ENCODE data around the gene SLC30A1.

GRCh38 chr1:211621447-211622198 lies 42.7 kb upstream of the SLC30A1 start:
- TF ChIP-seq, protein P1, sequence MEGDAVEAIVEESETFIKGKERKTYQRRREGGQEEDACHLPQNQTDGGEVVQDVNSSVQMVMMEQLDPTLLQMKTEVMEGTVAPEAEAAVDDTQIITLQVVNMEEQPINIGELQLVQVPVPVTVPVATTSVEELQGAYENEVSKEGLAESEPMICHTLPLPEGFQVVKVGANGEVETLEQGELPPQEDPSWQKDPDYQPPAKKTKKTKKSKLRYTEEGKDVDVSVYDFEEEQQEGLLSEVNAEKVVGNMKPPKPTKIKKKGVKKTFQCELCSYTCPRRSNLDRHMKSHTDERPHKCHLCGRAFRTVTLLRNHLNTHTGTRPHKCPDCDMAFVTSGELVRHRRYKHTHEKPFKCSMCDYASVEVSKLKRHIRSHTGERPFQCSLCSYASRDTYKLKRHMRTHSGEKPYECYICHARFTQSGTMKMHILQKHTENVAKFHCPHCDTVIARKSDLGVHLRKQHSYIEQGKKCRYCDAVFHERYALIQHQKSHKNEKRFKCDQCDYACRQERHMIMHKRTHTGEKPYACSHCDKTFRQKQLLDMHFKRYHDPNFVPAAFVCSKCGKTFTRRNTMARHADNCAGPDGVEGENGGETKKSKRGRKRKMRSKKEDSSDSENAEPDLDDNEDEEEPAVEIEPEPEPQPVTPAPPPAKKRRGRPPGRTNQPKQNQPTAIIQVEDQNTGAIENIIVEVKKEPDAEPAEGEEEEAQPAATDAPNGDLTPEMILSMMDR (IDR thresholded peaks at IDR 0.05; ENCODE audit: insufficient read depth, low read length, poor library complexity, severe bottlenecking) = no peak
- no peak for TF ChIP-seq EZH2phosphoT487 (conservative IDR thresholded peaks at IDR 0.05; ENCODE audit: low read length)

Data from SU-DHL-6 (cell line).